ENCODE measurements around the gene TP53I11.
A peak's percentile ranks its signal among the peaks of the same experiment; 100 is the strongest.

Gene TP53I11

DNA sequence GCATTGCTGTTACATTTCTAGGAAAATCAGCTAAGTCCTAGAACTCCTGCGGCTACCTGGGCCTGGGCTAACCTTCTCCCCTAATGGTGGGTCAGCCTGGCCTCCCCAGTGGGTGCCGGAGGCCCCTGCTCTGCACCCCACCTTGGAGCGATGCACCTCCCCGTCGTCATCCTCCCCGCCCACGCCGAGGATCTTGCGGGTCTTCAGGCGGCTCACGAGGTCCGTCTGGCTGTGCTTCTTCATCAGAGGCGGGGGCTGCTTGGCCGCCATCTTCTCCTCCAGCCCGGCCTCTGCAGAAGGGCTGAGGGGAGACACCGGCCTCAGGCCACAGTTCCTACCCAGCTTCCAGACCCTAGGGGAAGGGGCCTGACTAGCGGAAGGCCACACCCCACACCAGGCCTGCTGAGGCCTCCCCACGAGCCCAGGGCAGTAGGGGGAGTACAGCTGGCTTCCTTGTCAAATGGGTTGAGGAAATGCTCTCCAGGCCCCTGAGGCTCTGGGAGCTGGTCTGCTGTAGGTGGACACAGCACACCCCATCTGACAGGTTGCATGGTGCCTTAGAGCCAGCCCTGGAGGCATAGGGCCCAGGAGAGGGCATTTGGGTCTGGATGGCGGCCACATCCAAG is 12.5 kb downstream of the TP53I11 start:
- DNase-seq = no peak

DNA sequence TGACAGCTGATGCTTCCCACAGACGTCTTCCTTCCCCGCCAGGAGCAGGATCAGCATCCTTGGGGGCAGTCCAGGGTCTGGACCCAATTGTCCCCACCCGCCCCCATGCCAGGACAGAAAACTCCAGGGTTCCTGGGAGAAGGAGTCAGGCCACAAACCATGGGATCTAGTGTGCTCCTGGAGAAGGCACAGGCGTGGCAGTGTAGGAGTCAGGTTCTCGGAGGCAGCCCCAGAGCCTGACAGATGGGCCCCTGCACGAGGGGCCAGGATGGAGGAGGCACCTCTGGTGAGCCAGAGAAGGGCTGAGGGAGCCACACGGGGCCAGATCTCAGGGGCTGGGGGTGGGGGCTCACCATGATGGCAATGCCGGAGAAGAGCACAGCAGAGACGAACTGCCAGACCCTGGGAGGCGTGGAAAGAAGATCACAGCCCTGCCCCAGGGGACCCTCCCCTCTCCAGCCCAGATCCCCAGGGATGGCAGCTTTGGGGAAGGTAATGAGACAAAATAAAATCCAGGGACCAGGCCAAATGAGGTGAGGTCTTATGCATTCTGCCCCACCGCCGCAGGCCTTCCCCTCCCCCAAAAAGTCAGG is 13.6 kb downstream of the TP53I11 start:
- no peak for DNase-seq

DNA sequence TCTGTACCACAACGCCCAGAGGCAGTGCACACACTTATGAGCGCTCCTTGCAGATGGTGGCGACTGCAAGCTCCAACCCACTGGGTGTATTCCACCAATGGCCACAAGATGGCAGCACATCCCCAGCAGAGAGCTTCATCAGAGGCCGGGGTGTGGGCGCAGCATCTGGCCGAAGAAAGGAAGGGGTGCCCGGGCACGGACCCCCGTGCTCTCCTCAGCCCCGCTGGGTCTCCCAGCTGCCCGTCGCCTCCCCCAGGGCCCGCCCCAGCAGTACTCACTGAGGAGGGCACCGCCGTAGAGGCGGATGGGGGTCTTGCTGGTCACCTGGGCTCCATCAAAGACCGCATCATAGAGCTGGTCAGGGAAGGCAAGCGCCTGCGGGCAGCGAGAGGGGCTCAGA is 14.2 kb downstream of the TP53I11 start:
- DNase-seq = peak; percentile 81

DNA sequence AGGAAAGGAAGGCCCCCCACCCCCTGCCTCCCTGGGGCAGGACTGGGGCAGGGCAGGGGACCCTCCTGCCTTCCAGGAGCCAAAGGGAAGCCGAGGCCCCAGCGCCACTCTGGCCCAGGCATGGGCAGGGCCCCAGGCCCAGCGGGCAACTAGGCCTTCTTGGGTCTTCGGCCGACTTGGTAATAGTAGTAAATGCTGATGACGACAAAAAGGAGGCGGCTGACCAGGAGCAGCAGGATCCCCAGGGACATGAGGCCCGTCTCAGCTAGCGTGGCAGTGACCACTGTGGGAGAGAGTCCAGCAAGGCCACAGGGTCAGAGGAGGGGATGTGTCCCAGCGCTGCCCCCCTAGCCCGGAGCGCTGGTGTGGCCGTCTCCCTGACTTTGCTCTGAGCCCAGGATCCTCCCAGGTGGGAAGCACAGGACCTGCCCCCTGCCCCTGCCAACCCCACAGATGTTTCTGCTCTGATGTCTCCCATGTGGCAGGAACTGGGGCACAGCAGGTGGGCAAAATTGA is 15.9 kb downstream of the TP53I11 start:
- DNase-seq = no peak

DNA sequence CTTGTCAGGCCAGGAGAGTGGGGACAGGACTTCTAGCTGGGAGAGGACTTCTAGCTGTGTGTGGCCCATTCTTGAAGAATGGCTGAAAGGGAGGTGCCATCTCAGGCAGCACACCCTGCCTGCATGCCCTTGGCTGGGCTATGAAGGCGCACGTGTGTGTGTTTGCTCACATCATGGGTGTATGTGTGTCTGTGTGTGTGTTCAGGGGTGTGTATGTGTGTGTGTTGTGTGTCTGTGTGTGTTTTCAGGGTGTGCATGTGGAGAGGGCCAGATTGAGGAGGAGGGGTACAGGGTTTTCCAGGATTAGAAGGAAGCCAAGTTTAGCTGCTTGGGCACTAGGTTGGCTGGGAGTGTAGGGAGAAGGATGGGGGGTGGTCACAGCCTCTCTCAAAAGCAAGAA is 16.6 kb downstream of the TP53I11 start:
- no peak for DNase-seq

DNA sequence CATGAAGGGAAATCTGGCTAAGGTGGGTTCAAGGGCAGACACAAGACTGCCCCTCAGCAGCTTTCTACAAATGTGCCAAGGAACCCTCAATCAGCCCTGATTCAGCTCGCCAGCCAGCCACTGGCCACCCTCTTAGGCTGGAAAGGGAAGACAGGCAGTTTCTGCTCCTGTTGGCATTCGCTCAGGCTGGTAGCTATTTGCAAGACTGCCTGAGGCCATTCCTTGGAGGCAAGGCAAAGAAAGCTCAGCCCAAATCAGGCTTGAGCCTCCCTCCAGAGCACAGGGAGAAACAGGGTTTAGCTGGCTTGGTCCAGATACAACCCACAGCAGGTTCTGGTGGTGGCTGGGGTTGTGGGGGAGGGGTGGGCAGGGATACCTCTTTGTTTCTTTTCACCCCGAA is 19.2 kb downstream of the TP53I11 start:
- no peak for DNase-seq

DNA sequence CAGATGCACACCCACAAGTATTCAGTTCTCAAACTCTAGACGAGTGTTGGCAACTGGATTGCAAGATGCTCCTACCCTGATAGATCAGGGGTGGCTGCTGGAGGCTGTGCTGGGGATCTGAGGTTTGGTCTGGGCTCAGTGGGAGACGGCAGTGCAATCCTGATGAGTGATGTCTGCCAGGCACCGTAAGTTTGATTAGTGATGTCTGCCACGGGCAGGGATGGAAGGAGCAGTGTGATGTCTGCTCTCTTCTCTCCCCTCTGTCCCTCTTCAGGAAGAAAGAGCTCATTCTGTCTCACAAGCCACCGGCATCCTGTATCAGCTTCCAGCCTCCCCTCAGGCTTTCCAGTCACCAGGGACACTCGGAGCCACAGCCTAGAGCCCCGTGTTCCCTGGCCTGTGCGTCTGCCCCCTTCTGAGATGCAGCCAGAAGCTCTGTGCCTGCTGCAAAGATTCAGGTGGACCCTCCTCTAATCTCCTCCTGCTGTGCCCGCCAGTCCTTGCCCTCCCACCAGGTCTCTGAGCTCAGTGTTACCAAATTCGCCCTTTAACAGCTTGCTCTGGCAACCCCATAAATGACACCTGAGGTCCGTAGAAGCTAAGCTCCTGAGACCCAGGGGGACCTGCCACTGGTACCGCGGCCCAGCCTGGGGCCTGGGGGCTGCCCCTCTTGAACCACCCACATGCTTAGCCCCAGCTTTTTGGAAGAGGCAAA is 19.9 kb downstream of the TP53I11 start:
- DNase-seq = no peak

DNA sequence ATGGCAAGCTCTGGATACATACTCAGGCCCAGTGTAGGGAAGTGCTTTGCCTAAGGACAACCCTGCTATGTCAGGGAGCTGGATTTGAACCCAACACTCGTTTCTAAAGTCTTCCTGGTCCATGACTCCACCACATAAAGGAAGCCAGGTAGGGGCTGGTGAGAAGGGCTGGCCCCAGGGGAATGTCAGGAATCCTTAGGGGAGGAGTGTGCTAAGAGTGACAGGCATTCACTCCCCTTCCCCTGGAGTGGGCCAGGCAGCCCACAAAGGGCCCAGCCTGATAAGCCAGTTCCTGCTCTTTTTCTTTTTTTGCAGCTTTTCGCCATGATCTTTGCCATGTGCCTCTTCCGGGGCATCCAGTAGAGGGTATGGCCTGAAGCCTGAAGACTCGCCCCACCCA is 21.9 kb downstream of the TP53I11 start:
- no peak for DNase-seq

DNA sequence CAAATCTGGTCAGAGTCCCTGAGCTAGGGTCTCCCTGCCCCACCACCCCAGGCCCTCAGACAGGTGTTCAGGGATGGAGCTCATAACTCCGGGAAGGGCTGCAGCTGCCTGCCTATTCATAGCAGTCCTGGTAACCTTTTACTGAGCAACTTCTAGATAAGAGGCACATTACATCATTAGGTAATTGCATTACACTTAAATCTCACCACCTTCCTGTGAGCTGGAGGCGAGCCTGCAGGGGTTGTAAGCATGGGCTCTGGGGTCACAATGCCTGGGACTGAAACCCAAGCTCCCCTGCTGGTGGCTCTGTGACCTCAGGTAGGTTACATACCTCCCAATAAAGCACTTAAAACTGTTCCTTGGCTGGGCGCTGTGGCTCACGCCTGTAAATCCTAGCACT is 22.5 kb downstream of the TP53I11 start:
- no peak for DNase-seq

DNA sequence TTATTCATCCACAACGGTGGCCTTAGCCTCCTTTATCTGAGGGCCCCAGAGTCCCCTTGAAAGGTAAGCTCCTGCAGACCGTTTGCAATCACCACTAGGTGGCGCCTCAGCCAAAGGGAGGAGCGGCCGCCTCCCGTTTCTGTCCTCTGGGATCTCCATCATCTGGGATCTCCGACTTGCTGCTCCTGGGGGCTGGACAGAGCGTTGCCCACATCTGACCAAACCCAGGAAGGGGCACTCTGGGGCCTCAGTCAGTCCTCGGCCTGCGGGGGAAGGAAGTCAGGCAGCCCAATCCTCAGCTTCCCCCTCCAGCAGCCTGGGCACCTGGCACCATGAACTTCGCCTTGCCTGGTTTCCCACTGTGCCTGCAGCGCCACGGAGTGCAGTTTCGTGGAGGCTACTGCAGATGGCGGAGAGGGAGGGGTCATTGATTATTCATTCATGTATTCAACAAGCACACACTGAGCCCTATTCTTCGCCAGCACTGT is 23.5 kb downstream of the TP53I11 start:
- DNase-seq = peak; percentile 57

DNA sequence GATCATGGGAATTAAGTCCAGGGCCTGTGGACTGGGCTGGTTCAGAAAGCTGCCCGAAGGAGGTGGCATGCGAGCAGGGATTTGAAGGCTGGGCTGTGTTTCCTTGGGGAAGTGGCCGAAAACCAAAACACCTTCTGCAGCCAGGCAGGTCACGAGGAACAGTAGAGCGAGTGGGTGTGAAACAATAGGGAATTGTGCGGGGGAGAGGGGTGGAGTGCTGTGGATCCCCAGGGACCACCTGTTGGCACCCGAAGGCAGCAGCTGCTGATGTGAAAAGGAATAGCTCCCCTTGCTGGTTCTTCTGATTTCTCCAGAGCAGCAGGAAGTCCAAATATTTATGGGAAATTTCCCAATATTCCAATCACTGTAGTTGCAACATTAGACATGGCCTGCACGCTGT is 24.6 kb downstream of the TP53I11 start:
- DNase-seq = no peak

DNA sequence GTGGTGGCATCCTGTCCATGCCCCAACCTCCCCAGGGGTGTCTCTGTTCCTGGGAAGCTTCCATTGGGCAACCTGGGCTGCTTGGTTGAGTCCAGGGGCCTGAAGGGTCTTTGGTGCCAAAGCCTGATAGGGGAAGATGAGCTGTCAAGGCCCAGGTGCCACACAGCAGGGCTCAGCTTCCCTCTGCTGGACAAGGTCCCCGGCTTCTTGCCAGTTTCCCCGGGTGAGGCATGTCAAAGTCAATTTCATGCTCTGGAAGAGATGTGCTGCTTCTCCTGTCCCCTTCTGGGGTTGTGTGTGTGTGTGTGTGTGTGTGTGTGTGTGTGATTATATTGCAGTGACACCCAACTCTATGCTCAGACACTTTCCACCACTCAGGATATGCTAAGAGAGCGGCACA is 26.9 kb downstream of the TP53I11 start:
- no peak for DNase-seq

DNA sequence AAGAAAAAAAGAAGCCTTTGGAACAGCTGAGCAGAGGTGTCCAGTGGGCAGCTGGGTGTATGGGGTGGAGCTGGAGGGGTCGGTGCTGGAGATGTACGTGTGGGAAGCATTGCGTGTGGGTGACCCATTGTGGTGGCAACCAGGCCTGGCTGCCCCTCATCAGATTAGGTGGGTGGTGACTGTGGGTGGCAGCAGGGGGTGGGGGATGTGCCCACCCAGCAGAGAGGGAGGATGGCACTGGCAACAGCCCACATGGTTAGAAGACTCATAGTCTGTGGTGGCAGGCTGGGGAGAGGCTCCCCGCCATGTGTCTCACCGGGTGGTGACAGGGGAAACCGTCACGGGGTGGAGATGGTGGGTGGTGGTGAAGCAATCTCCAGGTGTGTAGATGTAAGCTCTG is 27.6 kb downstream of the TP53I11 start:
- no peak for DNase-seq

DNA sequence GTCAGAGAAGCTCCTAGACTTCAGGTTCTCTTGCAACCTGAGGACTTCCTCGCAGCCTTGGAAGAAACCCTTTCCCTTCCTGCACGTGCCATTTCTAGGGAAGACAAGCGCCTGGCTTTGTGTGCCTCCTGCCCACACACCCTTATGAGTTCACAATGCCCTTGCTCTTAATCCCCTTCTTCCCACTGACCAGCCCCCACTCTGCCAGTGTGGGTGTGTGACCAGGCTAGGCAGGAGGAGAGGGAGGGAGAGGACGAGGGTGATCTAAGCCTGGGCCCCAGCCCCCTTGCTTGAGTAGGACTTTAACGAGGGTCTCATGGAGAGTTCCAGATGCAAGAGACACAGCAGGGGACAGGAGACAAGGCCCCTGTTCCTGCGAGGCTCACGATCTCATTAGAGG is 30.2 kb downstream of the TP53I11 start:
- no peak for DNase-seq

DNA sequence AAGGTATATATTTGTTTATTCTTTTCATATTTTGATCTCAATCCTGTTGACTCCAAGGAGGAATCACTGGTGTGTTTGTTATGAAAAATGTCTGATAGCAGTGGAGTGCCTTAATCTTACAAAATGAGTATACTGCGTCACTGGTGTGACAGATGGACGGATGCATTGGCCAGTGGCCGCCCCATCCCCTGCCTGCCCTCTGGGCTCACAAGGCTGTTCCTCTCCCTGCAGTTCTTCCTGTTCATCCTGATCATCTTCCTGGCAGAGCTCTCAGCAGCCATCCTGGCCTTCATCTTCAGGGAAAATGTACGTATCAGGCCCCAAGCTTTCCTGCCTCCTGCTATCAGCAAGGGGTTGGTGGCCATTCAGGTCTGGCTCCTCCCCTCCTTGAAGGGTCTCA is 32.9 kb downstream of the TP53I11 start:
- no peak for DNase-seq

DNA sequence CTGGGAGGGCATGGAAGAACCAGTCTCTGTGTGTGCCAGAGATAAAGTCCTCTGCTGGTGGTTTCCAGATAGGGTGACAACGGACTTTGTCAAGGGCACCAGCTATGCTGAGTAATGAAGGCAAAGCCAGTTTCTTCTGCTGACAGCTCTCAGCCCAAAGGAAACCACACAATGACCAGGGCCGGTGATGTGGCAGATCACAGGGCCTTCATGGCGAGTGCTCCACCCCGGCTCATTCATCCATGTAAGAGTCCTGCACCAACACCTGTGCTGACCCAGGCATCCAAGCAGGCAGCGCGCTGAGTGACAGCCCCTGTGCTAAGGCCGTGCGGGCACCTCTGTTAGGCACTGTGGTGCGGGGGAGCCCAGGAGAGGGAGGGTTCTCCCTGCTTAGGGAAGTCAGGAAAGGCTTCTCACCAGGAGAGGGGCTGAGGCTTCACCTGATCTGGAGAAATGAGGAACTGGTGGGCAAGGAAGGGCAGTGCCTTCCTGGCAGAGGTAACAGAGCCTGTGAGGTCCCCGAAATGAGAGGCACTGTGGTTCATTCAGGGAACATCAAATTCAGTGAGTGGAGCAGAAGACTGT is 33.8 kb downstream of the TP53I11 start:
- DNase-seq = no peak

DNA sequence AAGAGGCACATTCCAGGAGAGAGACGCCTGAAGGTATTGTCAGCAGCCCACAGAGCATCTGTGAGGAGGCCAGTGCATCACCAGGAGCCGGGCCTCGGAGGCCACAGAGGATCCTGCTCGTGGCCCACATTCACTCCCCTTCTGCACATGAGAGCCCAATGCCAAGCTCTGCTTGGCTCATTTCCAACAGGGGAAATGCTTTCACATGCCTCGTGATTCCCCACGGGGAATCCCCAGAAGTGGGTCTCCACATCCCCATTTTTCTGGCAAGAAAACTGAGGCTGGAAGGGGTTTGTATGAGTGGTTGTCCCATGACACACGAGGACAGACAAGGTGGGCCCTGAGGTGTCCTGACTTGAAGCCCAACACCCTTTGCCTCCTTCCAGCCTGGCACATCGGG is 34.4 kb downstream of the TP53I11 start:
- DNase-seq = no peak

DNA sequence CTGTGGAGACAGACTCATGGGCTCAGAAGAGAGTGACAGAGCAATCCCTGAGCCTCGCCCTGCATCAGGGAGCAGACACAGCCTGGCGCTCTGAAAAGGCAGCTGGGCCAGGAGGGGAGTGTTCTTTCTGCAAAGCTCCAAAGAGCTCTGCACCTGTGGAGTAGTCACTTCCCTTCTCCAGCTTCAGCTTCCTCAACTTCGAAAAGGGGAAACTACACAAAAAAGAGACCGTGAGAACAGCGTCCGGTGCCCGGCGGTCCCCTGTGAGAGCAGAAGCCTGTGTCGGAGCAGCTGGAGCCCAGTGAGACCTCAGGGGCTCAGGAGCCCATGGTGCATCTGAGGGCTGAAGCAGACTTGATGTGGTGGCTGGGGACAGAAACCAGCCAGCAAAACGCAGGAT is 35.1 kb downstream of the TP53I11 start:
- DNase-seq = no peak

DNA sequence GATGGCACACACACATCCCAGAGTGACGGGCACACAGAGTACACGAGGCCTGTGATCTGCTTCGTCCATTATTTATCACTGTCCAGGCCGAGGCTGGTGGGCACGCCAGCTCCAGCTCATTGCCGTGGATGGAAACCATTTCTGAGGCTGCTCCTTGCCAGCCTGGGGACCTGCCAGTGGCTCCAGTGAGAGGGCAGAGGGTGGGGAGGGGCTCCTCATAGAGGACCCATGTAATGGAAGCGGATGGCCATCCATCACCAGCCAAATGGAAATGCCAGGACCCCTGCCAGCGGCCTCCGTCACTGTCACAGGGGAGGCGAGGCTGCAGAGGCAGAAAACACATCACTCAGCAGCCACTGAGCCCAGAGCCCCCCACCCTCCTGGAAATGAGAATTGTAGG is 35.7 kb downstream of the TP53I11 start:
- no peak for DNase-seq

DNA sequence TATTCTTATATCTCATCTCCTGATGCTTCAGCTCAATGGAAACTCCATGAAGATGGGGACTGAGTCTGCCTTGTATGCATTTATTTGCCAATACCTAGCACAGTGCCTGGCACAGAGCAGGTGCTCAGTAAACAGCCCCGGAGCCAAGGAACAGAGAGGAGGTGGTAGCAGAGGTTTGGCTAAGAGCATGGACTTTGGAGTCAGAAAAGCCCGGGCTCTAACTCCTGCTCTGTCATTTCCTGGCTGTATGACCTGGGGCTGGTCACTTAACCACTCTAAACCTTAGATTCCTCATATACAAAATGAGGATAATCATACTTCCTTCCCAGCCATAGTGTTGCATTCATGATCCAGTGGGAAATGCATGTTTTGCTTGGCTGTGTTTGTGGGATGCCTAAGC is 36.6 kb downstream of the TP53I11 start:
- no peak for DNase-seq

DNA sequence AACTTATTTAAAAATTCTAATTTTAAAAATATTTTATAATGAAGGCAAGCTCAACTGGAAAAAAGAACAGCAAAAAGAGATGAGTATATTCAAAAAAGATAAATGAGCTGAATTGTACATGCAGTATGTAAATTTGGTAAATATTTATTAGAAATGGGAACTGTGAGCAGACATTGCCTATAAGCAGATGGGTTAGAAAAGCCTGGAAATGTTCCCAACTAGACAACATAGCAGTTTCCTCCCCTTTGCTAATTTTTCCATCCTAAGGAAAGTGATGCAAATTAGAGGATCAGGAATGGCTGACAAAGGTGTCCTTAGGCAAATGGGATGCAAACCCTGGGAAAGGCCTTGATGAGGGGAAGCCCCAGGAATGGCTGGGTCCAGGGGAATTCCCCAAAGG is 37.2 kb downstream of the TP53I11 start:
- no peak for DNase-seq

DNA sequence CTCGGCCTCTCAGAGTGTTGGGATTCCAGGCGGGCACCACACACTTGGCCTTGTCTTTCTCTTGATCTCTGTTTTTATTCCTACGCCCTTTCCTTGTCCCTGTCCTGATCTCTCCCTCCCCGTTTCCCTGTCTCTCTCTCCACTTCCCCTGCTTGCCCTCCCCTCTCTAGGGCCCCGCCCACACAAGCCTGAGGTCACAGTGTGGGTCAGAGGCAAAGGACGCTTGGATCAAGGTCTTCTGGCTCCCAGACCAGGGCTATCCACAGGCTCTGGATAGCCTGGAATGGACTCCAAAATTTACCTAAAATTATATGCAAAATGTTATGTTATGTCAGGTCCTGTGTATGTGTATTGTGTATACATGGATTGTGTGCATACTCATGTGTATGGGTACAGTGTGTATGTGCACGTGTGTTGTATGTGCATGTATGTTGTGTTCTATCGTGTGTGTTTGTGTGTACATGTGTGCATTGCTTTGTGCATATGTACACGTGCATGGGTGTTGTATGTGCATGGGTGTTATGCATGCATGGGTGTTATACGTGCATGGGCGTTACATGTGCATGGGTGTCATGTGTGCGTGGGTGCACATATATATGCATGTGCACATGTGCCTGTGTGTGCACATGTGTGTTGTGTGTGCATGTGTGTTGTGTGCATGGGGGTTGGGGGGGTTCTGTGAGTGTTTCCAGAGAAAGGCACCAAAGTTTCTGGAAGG is 38.3 kb downstream of the TP53I11 start:
- DNase-seq = no peak
